HG03442 (cell line): ENCODE results near the gene PIK3C2G.
"Not testable (repeated sequence)": the region's sequence is repeated elsewhere in the genome, so short reads cannot be mapped to it uniquely, and the experiment has no call there.

ENCODE experiments used
- ATAC-seq: cut with Tn5 transposase; IDR thresholded peaks from one replicate; pipeline ENCODE4 v1.9.1; 2021; ENCODE audit warnings: mild to moderate bottlenecking, moderate library complexity; ENCODE audit not compliant: unreplicated experiment

Gene PIK3C2G

GRCh38 chr12:18461758-18462157, 200.4 kb downstream of the PIK3C2G start:
- no peak for ATAC-seq

- no peak for ATAC-seq
Observed at GRCh38 chr12:18462442-18462841, 201.1 kb downstream of the PIK3C2G start.

GRCh38 chr12:18467620-18468245, 206.4 kb downstream of the PIK3C2G start:
- ATAC-seq, result peak; percentile 63

- no peak for ATAC-seq
Observed at GRCh38 chr12:18468246-18469075, 207.1 kb downstream of the PIK3C2G start.

- ATAC-seq, result no peak
Observed at GRCh38 chr12:18470251-18470650, 208.9 kb downstream of the PIK3C2G start.

GRCh38 chr12:18472304-18472703, 211.0 kb downstream of the PIK3C2G start:
- no peak for ATAC-seq

GRCh38 chr12:18472806-18473205, 211.5 kb downstream of the PIK3C2G start:
- no peak for ATAC-seq

GRCh38 chr12:18476861-18477260, 215.5 kb downstream of the PIK3C2G start:
- no peak for ATAC-seq

- no peak for ATAC-seq
Observed at GRCh38 chr12:18479256-18479655, 217.9 kb downstream of the PIK3C2G start.

- ATAC-seq, result no peak
Observed at GRCh38 chr12:18482601-18483120, 221.3 kb downstream of the PIK3C2G start.

- no peak for ATAC-seq
Observed at GRCh38 chr12:18483698-18484325, 222.5 kb downstream of the PIK3C2G start.

- no peak for ATAC-seq
Observed at GRCh38 chr12:18486036-18486435, 224.7 kb downstream of the PIK3C2G start.

GRCh38 chr12:18487509-18487908, 226.2 kb downstream of the PIK3C2G start:
- ATAC-seq, result no peak

GRCh38 chr12:18492372-18493025, 231.2 kb downstream of the PIK3C2G start:
- no peak for ATAC-seq

- no peak for ATAC-seq
Observed at GRCh38 chr12:18496156-18496555, 234.8 kb downstream of the PIK3C2G start.

- ATAC-seq, result not testable (repeated sequence)
Observed at GRCh38 chr12:18500160-18500574, 238.8 kb downstream of the PIK3C2G start.

GRCh38 chr12:18500736-18501135, 239.4 kb downstream of the PIK3C2G start:
- ATAC-seq, result not testable (repeated sequence)

- no peak for ATAC-seq
Observed at GRCh38 chr12:18502422-18502968, 241.2 kb downstream of the PIK3C2G start.

GRCh38 chr12:18521461-18521860, 260.1 kb downstream of the PIK3C2G start:
- no peak for ATAC-seq

- no peak for ATAC-seq
Observed at GRCh38 chr12:18522806-18523205, 261.5 kb downstream of the PIK3C2G start.

- not testable (repeated sequence) for ATAC-seq
Observed at GRCh38 chr12:18542497-18542896, 281.2 kb downstream of the PIK3C2G start.
